Stimulated activated CD8-positive, alpha-beta memory T cell treated with anti-CD3 and anti-CD28 coated beads, Interleukin-15, amount 100 ng/mL, for 1 hour (primary cell): ENCODE data around the gene OR2AK2.

Experiments
- DNase-seq: peaks from one replicate; pipeline ENCODE4 v3.0.0-alpha.2; 2020; ENCODE audit warnings: low read depth

Gene OR2AK2

GRCh38 chr1:247964933-247965332, at the start of gene OR2AK2:
OR2AK2 (plus strand) TSS chr1:247965233; CDS start chr1:247965377, 144 bp downstream.
- no peak for DNase-seq

GRCh38 chr1:247919952-247920351, 45.1 kb upstream of the OR2AK2 start, which contains the start of gene OR2T8:
OR2T8 (plus strand) TSS chr1:247920252; CDS start chr1:247921018, 766 bp downstream.
- no peak for DNase-seq

- DNase-seq: no peak
Measured at GRCh38 chr1:247923941-247924340, 41.1 kb upstream of the OR2AK2 start.

GRCh38 chr1:247924868-247925267, 40.2 kb upstream of the OR2AK2 start, which contains the start of gene OR2AJ1:
OR2AJ1 (plus strand) TSS chr1:247924889; CDS start chr1:247933769, 8,880 bp downstream.
- DNase-seq: no peak

- DNase-seq: no peak
Measured at GRCh38 chr1:247933989-247934388, 31.0 kb upstream of the OR2AK2 start.

- DNase-seq: no peak
Measured at GRCh38 chr1:247935781-247936180, 29.3 kb upstream of the OR2AK2 start.

- no peak for DNase-seq
Measured at GRCh38 chr1:247936415-247936814, 28.6 kb upstream of the OR2AK2 start.

GRCh38 chr1:247936965-247937734, 27.9 kb upstream of the OR2AK2 start:
- DNase-seq: peak; percentile 70

GRCh38 chr1:247942624-247943023, 22.4 kb upstream of the OR2AK2 start:
- no peak for DNase-seq

GRCh38 chr1:247948558-247948957, 16.5 kb upstream of the OR2AK2 start, which contains the start of gene OR2L8:
OR2L8 (plus strand) TSS chr1:247948858; CDS start chr1:247948858, 0 bp downstream.
- DNase-seq: no peak

GRCh38 chr1:247953408-247953807, 11.6 kb upstream of the OR2AK2 start:
- no peak for DNase-seq

GRCh38 chr1:247961791-247962190, 3.2 kb upstream of the OR2AK2 start:
- DNase-seq: no peak

GRCh38 chr1:247962911-247963588, 2.0 kb upstream of the OR2AK2 start:
- DNase-seq: no peak

GRCh38 chr1:247966532-247967204, 1.6 kb downstream of the OR2AK2 start:
- no peak for DNase-seq

- DNase-seq: no peak
Measured at GRCh38 chr1:247992986-247993385, 28.0 kb downstream of the OR2AK2 start.

GRCh38 chr1:247998811-247999210, 33.8 kb downstream of the OR2AK2 start:
- no peak for DNase-seq

GRCh38 chr1:248000169-248000568, 35.1 kb downstream of the OR2AK2 start:
- no peak for DNase-seq

- no peak for DNase-seq
Measured at GRCh38 chr1:248007778-248008177, 42.7 kb downstream of the OR2AK2 start.

GRCh38 chr1:248009681-248010080, 44.6 kb downstream of the OR2AK2 start:
- DNase-seq: no peak

- no peak for DNase-seq
Measured at GRCh38 chr1:248013229-248013710, 48.2 kb downstream of the OR2AK2 start, which contains the start of gene OR2L5. OR2L5 (plus strand) TSS chr1:248013660; CDS start chr1:248021948, 8,288 bp downstream.

- DNase-seq: no peak
Measured at GRCh38 chr1:248015803-248016202, 50.8 kb downstream of the OR2AK2 start.
